Stimulated activated CD8-positive, alpha-beta memory T cell treated with anti-CD3 and anti-CD28 coated beads, Interleukin-4, amount 100 ng/mL, for 1 hour (primary cell): ENCODE data around the gene ZNF214.

Experiments used
- DNase-seq, 2 donors: peaks; one replicate each; pipeline ENCODE4 v3.0.0-alpha.2; 2020; ENCODE audit warnings: low read depth in 2 of 2, low spot score in 1 of 2

Gene ZNF214

DNA sequence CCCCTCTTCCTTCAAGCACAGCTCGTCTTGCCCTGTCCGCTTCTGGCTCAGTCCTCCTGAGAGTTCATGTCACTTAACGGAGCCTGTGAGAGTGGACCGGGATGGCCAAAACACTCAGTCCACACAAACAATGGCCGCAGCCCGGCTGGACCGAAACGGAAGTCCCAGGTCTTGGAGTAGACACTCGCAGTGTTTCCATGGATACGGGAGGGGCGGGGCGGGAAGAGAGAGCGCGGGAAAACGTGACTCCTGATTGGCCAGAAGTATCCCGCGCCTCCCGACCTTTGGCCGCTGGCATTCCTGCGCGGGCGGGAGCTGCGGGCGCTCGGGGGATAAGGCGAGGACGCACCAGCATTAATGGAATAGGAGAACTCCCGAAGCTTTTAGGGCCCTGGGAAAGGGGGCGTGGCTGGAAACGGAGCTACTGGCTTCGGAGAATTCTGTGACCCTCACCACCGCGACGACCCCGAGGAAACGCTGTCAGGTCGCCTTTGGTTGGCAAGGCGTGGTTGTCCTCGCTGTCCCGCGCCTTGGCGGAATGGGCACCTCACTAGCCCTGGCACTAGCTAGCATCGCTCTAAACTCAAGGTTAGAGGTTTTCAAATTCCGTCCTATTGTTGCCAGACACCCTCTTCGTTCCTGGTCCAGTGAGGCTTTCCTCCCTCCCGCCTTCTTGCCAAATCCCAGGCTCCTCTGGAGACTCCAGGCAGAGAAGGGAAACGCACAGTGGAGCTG is at the start of gene ZNF214, which contains the start of gene NLRP14:
TSS of gene ZNF214 (minus strand) at position 164 of the 735 bp plus-strand sequence. CDS start 17,511 bp downstream, outside the sequence.
TSS of gene NLRP14 (plus strand) at position 297 of the 735 bp plus-strand sequence. CDS start 18,108 bp downstream, outside the sequence.
- DNase-seq, result no peak

DNA sequence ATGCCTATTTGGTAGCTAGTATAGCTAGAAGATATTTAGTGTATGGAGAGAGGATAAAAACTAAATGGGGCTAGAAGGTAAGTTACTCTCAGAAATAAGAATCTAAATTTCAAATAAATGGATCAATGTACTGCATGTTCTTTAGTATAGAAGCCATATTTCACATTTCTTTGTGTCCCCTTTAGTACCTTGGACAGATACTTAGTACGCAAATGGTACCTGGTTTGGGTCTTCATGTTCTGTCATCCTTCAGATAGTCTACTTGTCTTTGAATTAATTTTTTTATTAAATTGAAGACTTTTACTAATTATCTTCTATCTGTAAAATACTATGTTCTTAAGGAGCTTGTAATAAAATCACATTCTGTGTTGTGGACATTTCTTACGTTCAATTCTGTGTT is 42.4 kb upstream of the ZNF214 start:
- DNase-seq, result no peak

DNA sequence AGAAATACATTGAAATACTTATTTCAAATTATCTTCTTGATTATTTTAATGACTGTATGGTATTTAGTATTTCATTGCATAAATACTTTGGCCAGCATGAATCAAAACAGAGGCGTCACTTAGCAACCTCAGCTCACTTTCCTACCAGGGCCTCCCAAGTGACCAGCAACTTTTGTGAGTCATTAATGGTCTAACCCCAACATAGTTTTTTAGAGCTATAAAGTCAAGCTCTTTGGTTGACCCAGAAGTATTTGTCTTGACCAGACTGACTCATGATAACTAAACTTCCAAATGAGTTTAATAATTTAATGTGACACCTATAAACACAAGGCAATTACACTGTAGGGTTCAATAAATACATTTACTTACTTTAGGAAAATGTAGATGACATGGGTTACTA is 40.7 kb upstream of the ZNF214 start:
- DNase-seq, result no peak

DNA sequence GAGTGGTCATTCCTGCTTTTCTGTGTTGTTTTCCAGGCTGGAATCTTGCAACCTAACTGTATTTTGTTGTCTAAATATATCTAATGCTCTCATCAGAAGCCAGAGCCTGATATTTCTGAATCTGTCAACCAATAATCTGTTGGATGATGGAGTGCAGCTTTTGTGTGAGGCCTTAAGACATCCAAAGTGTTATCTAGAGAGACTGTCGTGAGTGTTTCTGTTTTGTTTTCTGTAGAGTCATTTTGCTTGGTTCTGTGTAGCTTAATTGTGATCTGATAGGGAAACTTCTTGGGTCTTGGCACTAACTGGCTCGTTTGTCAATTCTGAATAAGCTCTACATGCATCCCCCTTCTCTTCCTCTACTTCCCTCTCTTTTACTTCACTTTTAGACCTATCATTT is 37.5 kb upstream of the ZNF214 start:
- DNase-seq, result no peak

DNA sequence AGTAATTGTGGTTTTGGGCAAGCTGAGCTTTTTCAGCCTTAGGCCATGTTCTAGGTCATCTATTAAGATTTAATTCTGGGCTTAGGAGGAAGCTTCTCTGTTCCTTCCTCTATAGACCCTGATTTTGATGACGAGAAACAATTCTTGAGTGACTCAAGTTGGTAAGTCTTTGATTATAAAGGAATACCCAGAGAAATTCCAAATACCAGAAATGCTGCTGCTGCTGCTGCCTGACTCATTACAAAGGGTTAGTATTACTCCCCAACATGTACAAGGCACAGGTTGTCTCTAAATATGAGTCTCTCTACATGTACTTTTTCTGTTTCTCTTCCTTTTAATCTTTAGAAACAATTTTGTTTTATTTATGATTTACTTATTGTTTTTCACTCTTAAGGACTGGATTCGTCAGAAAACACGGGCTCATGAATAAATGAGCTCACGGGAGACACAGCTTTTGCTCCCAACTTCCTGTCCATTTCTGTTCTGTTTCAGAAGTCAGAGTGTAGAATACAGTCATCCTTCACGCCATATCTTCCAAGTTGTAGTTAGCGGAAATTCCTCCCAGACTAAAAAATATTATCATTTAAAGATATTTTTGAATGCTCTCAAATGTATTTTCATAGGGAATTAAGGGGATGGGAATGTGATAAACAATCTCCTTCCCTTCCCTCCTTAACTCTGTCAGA is 36.8 kb upstream of the ZNF214 start:
- DNase-seq, result no peak

DNA sequence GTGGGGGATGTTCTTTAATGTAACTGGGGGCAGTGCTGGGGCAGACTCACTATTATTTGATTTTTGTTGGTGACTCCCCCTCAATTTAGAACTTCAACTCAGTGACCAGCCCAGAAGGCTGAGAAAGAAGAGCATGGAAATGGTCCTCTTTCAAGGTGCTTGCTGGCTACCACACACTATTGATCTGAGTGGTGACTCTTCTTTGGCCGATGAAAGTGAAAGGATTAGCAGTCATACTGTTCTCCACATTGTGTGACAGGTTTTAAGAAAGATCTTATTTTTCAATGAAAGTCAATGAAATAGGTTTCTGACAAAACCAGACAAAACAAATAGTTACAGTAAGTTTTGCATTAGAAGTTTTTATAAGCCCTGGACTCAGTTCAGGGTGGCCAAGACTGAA is 30.0 kb upstream of the ZNF214 start:
- no peak for DNase-seq

DNA sequence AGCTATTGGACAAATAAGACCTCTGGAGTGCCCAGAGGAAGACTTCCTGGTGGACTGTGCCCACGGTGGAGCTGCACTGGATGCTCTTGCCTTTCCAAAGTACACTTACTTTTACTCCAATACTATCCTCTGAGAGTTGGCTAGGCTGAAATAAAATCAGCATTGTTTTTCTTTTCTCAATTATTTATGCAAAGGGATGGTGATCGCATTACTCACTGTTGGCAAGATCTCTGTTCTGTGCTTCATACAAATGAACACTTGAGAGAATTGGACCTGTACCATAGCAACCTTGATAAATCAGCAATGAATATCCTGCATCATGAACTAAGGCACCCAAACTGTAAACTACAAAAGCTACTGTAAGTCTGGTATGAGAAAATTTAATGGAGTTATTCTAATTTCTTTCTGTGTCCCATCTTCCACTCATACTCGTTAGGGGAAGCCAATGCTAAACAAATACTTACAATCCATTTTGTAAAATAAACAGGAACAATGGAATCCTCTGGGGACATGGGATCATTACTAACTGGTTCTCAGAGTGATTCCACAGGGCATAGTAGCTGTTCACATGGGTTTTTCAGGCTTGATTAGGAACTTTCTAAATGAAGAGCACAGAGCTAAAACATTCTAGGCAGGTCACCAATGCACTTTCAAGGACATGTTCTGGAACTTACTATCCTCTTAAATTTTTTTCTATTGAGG is 26.5 kb upstream of the ZNF214 start:
- DNase-seq, result no peak

DNA sequence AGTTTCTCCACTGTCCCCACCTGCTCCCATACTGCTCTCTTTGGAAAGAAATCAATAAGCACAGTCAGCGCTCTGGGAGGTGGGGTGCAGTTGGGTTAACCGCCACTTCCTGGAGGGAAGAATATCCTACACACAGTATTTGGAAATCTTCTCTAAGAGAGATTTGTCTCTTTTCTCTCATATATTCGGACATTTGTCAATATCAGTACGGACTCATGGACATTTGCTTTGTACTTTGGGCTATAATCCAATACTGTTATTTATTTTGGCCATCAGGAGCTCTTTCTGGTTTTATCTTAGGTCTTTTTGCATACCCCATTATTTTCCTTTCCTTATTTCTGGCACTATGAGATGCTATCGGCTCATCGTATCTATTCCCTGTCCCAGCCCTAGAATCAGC is 13.9 kb upstream of the ZNF214 start:
- no peak for DNase-seq

DNA sequence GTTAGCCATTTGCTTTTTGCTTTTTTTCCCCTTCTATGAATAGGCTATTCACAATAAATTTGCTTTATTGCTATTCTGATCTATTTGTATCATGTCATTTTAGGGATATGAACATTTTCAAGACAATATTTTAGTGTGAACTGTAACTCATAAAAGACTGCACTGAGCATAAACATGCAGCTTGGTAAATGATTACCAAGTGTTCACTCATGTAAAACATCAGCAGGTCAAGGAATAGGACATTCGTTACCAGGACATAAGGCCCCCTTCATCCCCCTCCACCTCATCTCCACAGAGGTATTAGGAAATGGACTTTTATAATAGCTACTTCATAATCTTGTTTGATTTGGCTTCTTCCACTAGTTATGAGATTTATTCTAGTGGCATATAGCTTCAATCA is 12.5 kb upstream of the ZNF214 start:
- DNase-seq, result no peak

DNA sequence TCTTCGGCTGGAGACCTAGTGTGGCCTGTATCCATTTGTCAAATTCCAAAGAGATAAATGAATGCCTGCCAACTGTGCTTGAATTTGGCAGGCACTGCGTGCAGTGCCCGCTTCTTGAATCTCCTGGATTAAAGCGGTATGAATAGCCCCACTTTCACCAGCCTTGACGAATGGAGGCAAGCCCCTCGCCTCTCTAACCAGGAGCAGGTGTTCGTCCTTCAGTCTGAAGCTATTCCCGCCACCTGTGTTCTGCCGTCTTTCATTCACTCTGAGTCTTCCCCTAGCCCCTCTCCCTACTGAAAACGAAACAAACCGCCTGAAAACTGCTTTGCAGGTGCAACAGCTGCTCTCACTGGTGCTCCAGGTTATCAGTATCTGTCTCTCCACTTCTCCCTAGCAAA is 11.3 kb upstream of the ZNF214 start:
- DNase-seq, result no peak

DNA sequence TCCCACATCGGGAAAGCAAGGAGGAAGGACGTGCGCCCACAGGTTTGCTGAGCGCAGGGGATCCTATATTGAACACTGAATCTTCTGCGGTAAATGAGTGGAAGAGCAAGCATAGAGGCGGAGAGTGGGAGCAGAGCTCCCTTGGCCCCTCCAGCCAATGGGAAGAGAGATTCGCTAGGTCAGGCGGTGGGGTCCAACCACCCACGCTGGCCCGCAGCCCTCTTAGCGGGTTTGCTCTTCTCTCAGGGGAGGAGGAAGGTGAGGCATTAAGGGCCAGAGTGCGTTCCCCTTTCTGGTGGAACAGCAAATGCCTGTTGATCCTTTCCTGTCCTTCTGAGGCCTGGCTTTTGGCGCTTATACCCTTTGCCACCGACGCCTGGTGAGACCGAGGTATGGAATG is 10.7 kb upstream of the ZNF214 start:
- no peak for DNase-seq

DNA sequence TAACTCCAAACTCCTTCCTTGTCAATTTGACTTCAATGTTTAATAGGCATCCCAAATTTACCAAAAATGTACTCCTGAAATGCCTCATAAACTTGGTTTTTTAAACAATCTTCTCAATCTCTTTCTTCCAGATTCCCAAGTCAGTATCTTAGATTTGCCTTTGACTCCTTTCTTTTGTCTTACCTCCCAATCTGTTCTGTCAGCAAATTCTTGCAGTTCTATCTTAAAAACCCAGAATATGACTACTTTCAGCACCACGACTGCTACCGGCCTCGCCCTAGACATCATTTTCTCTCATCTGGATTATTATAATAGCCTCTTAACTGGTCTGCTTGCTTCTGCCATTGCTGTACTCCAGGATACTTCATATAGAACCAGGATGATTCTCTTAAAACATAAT is 8.0 kb upstream of the ZNF214 start:
- DNase-seq, result no peak

DNA sequence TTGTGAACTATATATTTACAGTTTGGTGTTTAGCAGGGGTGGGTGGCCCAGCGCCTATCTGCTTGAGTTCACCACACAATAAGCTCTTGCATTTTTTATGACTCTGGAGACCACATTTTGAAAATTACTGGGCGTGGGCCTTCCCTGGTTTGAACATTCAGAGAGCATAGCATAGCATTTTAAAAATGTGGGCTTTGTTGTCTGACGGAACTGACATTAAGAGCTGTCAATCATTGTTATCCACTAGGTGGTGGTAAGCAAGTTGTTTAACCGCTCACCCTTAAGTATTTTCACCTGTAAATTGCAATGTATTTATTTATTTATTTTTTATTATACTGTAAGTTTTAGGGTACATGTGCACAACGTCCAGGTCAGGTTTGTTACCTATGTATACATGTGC is 1.2 kb upstream of the ZNF214 start:
- DNase-seq, result no peak

DNA sequence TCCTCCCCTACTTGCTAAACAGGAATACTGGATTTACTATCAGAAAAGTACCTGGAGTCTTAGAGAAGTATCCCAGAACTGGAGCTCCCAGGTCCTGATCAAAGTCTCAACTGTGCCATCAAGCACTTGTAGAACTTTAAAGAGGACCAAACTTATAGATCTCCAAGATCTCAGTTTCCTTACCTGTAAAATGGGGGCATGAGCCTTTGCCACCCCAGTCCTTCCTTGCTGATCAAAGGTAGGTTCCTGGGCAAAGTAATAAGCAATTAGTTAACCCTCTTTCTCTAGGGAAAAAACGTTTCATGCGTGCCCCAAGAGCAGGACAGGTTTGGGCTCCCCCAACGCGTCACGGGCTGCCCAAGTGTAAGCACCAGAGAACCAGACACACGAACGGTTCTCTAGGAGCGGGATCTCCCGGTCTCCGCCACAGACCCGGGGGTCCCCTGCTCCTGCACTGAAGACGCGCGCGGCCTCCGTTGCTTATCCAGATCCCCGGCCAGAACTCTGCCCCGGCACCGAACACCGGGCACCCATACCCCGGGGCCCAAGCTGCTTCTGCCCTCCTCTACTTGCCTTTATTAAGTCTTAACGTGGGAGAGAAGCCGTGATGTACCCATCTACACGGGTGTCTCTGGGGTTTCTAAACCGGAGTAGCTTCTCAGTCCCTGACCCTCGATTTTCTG is 505 bp downstream of the ZNF214 start:
- DNase-seq, result no peak

DNA sequence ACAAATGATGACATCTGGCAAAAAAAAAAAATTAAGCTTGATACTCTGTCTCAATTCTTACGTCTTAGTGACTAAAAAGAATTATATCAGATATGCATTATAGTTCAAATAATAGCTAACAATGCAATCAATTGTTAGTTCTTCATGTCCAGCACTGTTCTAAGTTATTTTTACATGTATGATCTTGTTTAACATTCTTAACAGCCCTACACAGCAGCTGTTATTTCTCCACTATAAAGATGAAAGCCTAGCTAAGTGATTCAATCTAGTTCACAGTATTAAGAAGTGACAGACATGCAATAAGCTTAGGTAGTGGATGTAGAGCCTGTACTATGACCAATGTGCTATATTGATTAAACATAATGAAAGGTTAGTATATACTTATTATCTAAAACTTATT is 4.1 kb downstream of the ZNF214 start:
- DNase-seq, result no peak

DNA sequence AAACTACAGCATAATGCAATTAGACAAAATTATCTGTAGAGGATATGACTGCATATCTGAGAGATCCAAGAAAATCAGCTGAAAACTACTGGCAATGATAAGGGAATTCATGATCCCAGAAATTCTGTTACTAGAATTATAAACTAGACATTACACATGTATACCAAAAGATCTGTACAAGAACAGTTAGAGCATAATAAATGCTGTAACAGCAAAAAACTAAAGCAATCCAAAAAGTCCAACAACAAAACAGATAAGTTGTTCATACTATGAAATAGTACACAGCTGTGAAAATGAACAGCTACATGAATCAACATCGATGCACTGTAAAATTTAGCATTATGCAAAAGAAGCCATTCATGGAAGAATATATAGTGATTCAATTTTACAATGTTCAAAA is 6.0 kb downstream of the ZNF214 start:
- DNase-seq, result no peak

DNA sequence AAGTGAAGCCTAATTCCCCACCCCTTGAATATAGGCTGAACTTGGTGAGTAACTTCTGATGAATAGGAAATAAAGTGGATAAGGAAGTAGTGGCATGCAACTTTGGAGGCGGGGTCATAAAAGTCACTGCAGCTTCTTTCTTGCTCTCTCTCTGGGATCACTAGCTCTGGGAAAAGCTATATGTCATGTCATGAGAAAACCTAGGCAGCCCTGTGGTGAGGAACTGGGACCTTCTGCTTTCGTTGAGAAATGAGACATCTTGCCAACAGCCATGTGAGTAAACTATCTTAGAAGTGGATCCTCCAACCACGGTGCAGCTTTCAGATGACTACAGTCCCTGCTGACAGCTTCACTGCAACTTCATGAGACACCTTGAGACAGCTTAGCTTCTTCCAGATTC is 15.7 kb downstream of the ZNF214 start:
- DNase-seq, result no peak

DNA sequence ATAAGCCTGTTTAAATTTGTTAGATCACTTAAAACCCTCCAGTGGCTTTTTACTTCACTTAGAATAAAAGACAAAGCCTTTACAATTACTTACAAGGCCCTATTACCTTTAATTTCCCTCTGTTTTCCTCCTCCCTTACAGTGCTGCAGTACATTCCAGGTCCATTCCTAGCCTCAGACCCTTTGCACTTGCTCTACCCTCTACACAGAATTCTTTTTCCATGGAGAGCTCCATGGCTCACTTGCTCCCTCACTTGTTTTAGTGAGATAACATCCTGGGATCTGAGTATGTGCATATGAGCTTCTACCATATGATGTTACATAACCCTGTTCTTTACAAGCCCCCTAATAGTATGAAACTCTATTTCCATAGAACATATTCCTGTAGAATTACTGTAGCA is 24.4 kb downstream of the ZNF214 start:
- DNase-seq, result no peak

DNA sequence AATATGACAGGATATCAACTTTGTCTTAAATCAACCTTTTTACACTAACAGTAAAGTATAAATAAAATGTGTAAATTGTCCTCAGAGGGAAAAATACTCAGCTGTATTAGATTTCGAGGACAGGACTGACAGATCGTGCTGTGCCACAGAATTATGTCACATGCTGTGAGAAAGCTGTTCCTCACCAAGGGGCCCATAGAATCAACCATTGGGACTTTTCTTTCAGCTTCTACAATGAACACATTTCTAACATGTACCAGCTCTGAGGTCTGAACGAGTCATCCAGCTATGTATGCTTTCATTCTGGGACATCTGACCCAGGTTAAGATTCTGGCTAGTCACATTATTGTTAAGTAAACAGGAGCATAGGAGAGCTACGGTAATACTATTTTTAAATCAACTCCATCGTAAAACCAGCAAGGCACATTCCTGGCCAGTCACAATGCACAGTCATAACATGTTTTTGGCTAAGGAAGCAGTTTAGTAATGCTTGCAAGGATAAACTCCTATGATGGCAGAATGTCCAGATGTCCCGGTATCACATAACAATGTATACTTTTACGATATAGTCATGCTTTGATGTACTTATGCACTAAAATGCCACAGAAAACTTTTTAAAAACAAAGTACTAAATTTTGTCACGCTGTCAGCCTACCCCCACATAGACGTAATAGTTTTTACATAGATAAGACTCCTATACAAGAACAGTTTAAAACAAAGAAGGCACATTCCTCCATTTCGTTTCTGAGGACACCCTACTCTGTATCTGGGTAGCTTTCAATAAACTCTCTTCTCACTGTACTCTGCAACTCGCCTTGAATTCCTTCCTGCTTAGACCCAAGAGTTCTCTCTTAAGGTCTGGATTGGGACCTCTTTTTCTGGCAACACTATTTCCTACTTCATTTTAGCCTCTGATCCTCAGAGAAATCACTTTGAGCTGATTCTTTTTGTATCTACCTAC is 27.4 kb downstream of the ZNF214 start:
- DNase-seq, result no peak

DNA sequence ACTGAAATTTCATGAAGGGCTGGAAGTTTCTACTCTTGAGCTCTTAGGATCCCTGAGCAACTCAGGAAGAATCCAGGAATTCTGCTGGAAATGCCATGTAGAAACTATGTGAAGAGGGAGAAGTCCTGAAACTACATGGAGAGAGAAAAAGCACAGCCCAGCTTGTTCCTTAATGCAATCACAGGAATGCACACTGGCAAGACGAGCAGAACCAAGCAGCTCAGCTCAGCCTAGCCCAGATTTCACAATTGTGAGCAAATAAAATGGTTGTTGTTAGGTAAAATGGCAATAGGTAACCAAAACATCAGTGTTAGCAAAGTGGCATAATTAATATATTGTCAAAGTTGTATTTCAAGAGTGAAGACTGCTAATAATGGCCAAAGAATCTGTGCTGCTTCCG is 28.1 kb downstream of the ZNF214 start:
- no peak for DNase-seq
